SK-N-MC (cell line): Measurements from ENCODE around the gene ASB6.

Experiments used
- DNase-seq: peaks from one replicate; pipeline ENCODE4 v3.0.0-alpha.2; 2011; ENCODE audit warnings: low read depth, low spot score
- H3K27ac ChIP-seq: fragments of 200-600 bp; sonication (generic); 2 replicates; pipeline ENCODE4 v1.5.1; 2016; ENCODE audit warnings: mixed run types
- H3K36me3 ChIP-seq: fragments of 200-600 bp; sonication (generic); 2 replicates; pipeline ENCODE4 v1.6.1; 2017; ENCODE audit warnings: antibody characterized with exemption, low read length, mixed read lengths; ENCODE audit not compliant: insufficient read depth
- H3K4me3 ChIP-seq: fragments of 200-600 bp; sonication (generic); 2 replicates; pipeline ENCODE4 v1.5.1; 2016
- H3K9ac ChIP-seq: fragments of 200-600 bp; sonication (generic); 2 replicates; pipeline ENCODE4 v1.8.0; 2017; ENCODE audit warnings: mixed run types, mixed read lengths; ENCODE audit not compliant: insufficient read length
- H3K9me3 ChIP-seq: fragments of 200-600 bp; sonication (generic); 2 replicates; pipeline ENCODE4 v1.6.1; 2017; ENCODE audit warnings: low read depth, mild to moderate bottlenecking, antibody characterized with exemption, low read length, moderate library complexity, mixed read lengths
- EZH2 ChIP-seq: fragments of 200-600 bp; sonication (generic); IDR thresholded peaks from one replicate; pipeline ENCODE4 v1.6.1; 2017; ENCODE audit warnings: antibody characterized with exemption
- FOXP2 ChIP-seq: optimal IDR thresholded peaks from 2 replicates; pipeline ENCODE3; 2011; ENCODE audit warnings: mild to moderate bottlenecking, moderate library complexity; ENCODE audit not compliant: insufficient read depth; ENCODE audit errors: extremely low read length, control extremely low read depth
- POLR2AphosphoS5 ChIP-seq: IDR thresholded peaks from 2 replicates; pipeline ENCODE4 v1.6.1; 2012; ENCODE audit warnings: mild to moderate bottlenecking, low read depth, low read length, borderline replicate concordance

Gene ASB6

GRCh38 chr9:129586245-129586644 is 55.7 kb downstream of the ASB6 start:
- Histone ChIP-seq H3K9ac (no peak overlapping the region), H3K36me3 (no peaks in the 10 kb centered on the region), H3K27ac (no peak overlapping the region), H3K9me3 (no peaks in the 10 kb centered on the region), H3K4me3 (no peak overlapping the region)
- TF ChIP-seq FOXP2 = no peak
- no peak for TF ChIP-seq EZH2
- no peak for TF ChIP-seq POLR2AphosphoS5
- DNase-seq = no peak

GRCh38 chr9:129585352-129585751 is 56.6 kb downstream of the ASB6 start:
- Histone ChIP-seq H3K9ac (no peak overlapping the region), H3K27ac (no peak overlapping the region), H3K9me3 (no peaks in the 10 kb centered on the region), H3K36me3 (no peaks in the 10 kb centered on the region), H3K4me3 (no peak overlapping the region)
- DNase-seq = no peak
- no peak for TF ChIP-seq POLR2AphosphoS5
- no peak for TF ChIP-seq FOXP2
- TF ChIP-seq EZH2 = no peak
